Measurements from ENCODE around the gene ZSCAN5A. TPM values are rescaled to one million over a fixed set of nuclear protein-coding genes. Genes with fewer than 3 reads are reported as not detected.
"Not testable (repeated sequence)": the region's sequence is repeated elsewhere in the genome, so short reads cannot be mapped to it uniquely, and the experiment has no call there.

Gene ZSCAN5A
- total and polyA plus RNA-seq, 2 of the 13 experiments (the other 11 are each of a cell fraction or from before 2014, with no cell fraction given), result 9.5 to 17.8 TPM

GRCh38 chr19:56337077-56337476, 22.4 kb upstream of the ZSCAN5A start:
- H3K4me3 ChIP-seq (replicated peaks in 1 of 3; ENCODE audit: insufficient read depth in 1 of 3, low read depth in 2 of 3, low read length in 3 of 3); H3K27ac ChIP-seq (ENCODE audit: extremely low read length, insufficient read depth, low read length); H3K36me3 ChIP-seq (replicated peaks in 1 of 2; ENCODE audit: control insufficient read depth in 1 of 2, insufficient read depth in 2 of 2, low read length in 2 of 2); in situ Hi-C loops (cut with HindIII; ENCODE audit: extremely low pct_ligation_motif_present, low pct_unique_long_range_greater_than_20kb); FAIRE-seq; CTCF ChIA-PET (ENCODE audit: low intra/inter-chr PET ratio, low total read pairs); H3K27me3 ChIP-seq (ENCODE audit: control insufficient read depth in 1 of 2, insufficient read depth in 2 of 2, low read length in 2 of 2); H3K4me1 ChIP-seq (ENCODE audit: insufficient read depth, low read length); H3K4me2 ChIP-seq (ENCODE audit: low read depth, low read length); ATAC-seq; H4K20me1 ChIP-seq (ENCODE audit: insufficient read depth, low read length); H3K79me2 ChIP-seq (ENCODE audit: insufficient read depth, low read length); H2AFZ ChIP-seq (ENCODE audit: low read length); DNase-seq (ENCODE audit: low spot score); POLR2A ChIA-PET; BruUV-seq (replicated peaks); intact Hi-C loops (cut with micrococcal nuclease; ENCODE audit: unreplicated experiment); H3K9ac ChIP-seq (ENCODE audit: insufficient read depth, low read depth, low read length): not testable (repeated sequence)
- WGBS (ENCODE audit: low lambda C conversion rate), result 0% methylated on average over 2 of the region's 8 CpGs
- H3K9me3 ChIP-seq (ENCODE audit: low read length), result peaks cover 26% of the 10 kb centered on the region
- TF ChIP-seq ZMYM4 (CRISPR knock-in tag; IDR thresholded peaks at IDR 0.05) (peak; percentile 34; the same call in 1 of the 2 replicates), SALL1 (CRISPR knock-in tag; IDR thresholded peaks at IDR 0.05) (peak; percentile 17; the same call in 1 of the 2 replicates), ZNF281 (CRISPR knock-in tag; IDR thresholded peaks at IDR 0.05; ENCODE audit: borderline replicate concordance) (peak; percentile 85), ARID5B (CRISPR knock-in tag; IDR thresholded peaks at IDR 0.05) (0 out of 2 replicates have a peak, but pooled peaks have one; percentile 13)

- in situ Hi-C loops (cut with HindIII; ENCODE audit: extremely low pct_ligation_motif_present, low pct_unique_long_range_greater_than_20kb); intact Hi-C loops (cut with micrococcal nuclease; ENCODE audit: unreplicated experiment): not testable (repeated sequence)
Measured at GRCh38 chr19:56335371-56335770, 20.7 kb upstream of the ZSCAN5A start.

More at GRCh38 chr19:56335371-56335770, 20.7 kb upstream of the ZSCAN5A start:
- H3K4me1 ChIP-seq (ENCODE audit: insufficient read depth, low read length); H3K4me2 ChIP-seq (ENCODE audit: low read depth, low read length); ATAC-seq; H3K4me3 ChIP-seq (replicated peaks in 1 of 3; ENCODE audit: insufficient read depth in 1 of 3, low read depth in 2 of 3, low read length in 3 of 3); H3K9ac ChIP-seq (ENCODE audit: insufficient read depth, low read depth, low read length); H3K27ac ChIP-seq (ENCODE audit: extremely low read length, insufficient read depth, low read length); H3K27me3 ChIP-seq (ENCODE audit: control insufficient read depth in 1 of 2, insufficient read depth in 2 of 2, low read length in 2 of 2); H4K20me1 ChIP-seq (ENCODE audit: insufficient read depth, low read length); BruUV-seq (replicated peaks); FAIRE-seq; H3K36me3 ChIP-seq (replicated peaks in 1 of 2; ENCODE audit: control insufficient read depth in 1 of 2, insufficient read depth in 2 of 2, low read length in 2 of 2); POLR2A ChIA-PET; DNase-seq (ENCODE audit: low spot score); H3K79me2 ChIP-seq (ENCODE audit: insufficient read depth, low read length); H2AFZ ChIP-seq (ENCODE audit: low read length); CTCF ChIA-PET (ENCODE audit: low intra/inter-chr PET ratio, low total read pairs): not testable (repeated sequence)
- H3K9me3 ChIP-seq (ENCODE audit: low read length), result peaks cover 13% of the 10 kb centered on the region; the same call in 1 of the 2 replicates

All from HepG2 (cell line).